ENCODE measurements around the gene DOCK1.

The DOCK1 gene

DNA sequence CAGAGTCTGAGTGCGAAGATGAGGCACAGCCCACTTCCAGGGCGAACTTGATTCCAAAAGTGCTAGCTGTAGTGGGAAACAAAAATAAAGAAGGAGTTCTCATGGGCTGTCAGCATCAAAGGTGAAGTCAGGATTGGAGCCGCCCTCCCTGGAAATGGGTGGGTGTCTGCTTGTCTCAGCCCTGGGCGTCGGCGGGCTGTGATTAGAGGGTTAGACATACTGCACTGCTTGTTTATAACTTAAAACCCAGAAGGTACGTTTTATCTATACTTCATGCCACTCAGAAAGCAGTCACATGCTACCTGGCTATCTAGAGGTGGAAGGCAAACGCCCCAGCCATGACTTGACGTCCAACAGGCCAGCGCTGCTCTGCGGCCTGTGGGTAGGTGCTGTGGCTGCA lies 535.1 kb downstream of the DOCK1 start:
- Mint-ChIP-seq H3K9me3 (peaks cover 27% of the 10 kb centered on the region), H3K27ac (no peak overlapping the region), H3K27me3 (ENCODE audit: low read depth, poor library complexity) (peaks cover 6% of the 10 kb centered on the region), H3K4me1 (peaks cover 46% of the 10 kb centered on the region), H3K4me3 (no peak overlapping the region), H3K36me3 (ENCODE audit: low read depth) (peaks cover 72% of the 10 kb centered on the region)
- no peak for DNase-seq
- TF ChIP-seq, protein P1, sequence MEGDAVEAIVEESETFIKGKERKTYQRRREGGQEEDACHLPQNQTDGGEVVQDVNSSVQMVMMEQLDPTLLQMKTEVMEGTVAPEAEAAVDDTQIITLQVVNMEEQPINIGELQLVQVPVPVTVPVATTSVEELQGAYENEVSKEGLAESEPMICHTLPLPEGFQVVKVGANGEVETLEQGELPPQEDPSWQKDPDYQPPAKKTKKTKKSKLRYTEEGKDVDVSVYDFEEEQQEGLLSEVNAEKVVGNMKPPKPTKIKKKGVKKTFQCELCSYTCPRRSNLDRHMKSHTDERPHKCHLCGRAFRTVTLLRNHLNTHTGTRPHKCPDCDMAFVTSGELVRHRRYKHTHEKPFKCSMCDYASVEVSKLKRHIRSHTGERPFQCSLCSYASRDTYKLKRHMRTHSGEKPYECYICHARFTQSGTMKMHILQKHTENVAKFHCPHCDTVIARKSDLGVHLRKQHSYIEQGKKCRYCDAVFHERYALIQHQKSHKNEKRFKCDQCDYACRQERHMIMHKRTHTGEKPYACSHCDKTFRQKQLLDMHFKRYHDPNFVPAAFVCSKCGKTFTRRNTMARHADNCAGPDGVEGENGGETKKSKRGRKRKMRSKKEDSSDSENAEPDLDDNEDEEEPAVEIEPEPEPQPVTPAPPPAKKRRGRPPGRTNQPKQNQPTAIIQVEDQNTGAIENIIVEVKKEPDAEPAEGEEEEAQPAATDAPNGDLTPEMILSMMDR (IDR thresholded peaks at IDR 0.05), result no peak

DNA sequence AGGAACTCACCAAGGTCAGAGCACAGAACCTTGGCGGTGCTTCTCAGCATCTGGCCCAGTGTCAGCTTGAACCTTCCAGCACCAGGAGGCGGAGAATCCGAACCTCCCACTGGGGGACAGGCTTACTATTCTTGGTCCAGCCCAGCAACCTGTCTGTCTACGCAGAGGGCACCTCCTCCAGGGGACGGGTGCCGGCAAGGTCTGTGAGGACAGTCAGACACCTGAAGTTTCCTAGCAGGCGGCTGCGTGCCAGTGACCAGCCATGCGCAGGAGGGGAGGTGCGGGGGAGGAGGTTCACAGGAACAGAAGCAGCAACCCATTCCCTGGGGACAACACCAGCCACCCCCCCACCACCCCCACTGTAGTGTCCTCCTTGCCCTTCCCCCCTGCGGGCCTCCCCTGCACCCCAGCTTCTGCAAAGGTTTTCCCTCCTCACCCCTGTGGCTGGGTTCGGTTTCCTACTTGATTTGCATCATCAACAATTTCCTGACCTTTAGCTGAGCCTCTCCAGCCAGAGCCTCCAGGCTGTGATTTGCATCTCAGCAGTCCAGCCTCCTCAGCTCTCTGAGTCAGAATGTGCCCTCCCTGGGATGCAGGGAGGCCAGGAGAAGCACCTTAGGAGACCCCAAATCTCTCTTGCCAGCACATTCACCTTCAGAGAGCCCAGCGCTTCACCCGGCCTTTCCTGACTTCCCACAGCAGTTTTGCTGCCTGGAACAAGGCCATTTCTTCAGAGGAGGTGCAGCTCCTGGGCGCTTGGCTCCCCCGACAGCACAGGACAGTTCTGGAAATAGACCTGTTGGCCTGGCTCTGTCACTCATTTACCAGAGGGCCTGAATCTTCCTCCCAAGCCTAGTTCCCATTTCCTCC lies 536.4 kb downstream of the DOCK1 start:
- TF ChIP-seq, protein P1 (IDR thresholded peaks at IDR 0.05), result no peak
- Mint-ChIP-seq H3K27me3 (ENCODE audit: low read depth, poor library complexity) (peaks cover 6% of the 10 kb centered on the region), H3K27ac (no peak overlapping the region), H3K4me3 (peak overlapping the region; percentile 15), H3K4me1 (peaks cover 42% of the 10 kb centered on the region), H3K36me3 (ENCODE audit: low read depth) (peaks cover 82% of the 10 kb centered on the region), H3K9me3 (peaks cover 27% of the 10 kb centered on the region)
- DNase-seq, result peak; percentile 58

DNA sequence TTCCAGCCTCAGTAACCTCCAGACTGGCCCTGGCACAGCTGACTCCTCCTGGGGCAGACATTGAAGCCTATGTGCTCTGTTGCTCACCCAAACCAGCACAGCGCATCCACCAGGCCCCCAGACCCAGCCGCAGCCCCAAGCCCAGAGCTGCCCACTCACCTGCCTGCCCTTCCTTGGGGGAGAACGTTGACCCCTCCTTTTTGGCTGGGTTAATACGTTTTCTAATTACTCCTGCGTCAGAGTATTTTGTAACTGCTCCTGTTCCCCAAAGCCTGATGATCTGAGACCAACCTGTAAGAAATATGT lies 536.9 kb downstream of the DOCK1 start:
- Mint-ChIP-seq H3K36me3 (ENCODE audit: low read depth) (peaks cover 83% of the 10 kb centered on the region), H3K4me3 (no peak overlapping the region)

DNA sequence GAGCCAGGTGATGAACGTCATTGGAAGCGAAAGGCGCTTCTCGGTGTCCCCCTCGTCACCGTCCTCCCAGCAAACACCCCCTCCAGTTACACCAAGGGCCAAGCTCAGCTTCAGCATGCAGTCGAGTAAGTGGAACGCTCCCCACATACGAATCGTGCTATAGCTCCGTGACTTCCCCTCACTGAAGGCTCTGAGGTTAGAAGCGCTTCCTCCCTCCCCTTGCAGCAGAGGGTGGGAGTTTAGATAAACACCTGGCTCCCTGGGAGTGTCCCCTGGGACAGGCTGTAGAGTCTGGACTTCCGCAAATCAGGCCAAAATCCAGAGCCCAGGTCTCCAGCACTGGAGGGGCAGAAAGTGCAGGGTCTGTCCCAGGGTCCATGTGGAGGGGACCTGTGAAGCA lies 538.9 kb downstream of the DOCK1 start:
- Mint-ChIP-seq H3K36me3 (ENCODE audit: low read depth) (peaks cover 81% of the 10 kb centered on the region), H3K4me3 (no peak overlapping the region), H3K27ac (no peak overlapping the region), H3K4me1 (peaks cover 41% of the 10 kb centered on the region), H3K9me3 (peaks cover 27% of the 10 kb centered on the region), H3K27me3 (ENCODE audit: low read depth, poor library complexity) (peaks cover 6% of the 10 kb centered on the region)
- no peak for DNase-seq
- TF ChIP-seq, protein P1 (IDR thresholded peaks at IDR 0.05), result no peak

More for the DNA sequence above, 536.9 kb downstream of the DOCK1 start:
- no peak for DNase-seq
- TF ChIP-seq, protein P1 (IDR thresholded peaks at IDR 0.05), result no peak
- Mint-ChIP-seq H3K27ac (no peak overlapping the region), H3K9me3 (peaks cover 27% of the 10 kb centered on the region), H3K4me1 (peaks cover 46% of the 10 kb centered on the region), H3K27me3 (ENCODE audit: low read depth, poor library complexity) (peaks cover 6% of the 10 kb centered on the region)

DNA sequence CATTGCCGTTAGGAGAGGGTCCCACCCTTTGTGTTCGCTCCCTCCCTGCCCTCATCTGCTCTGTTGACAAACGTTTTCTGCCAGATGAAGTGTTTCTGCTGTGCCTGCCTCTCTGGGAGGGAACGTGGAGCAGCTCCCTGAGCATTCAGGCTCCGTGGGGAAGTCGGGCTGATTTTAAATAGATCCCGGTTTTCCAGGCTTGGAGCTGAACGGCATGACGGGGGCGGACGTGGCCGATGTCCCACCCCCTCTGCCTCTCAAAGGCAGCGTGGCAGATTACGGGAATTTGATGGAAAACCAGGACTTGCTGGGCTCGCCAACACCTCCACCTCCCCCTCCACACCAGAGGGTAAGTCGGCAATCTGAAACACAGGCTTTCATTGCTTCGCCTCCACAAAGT lies 542.0 kb downstream of the DOCK1 start:
- Mint-ChIP-seq H3K4me3 (no peak overlapping the region), H3K4me1 (peaks cover 27% of the 10 kb centered on the region), H3K27me3 (ENCODE audit: low read depth, poor library complexity) (peaks cover 6% of the 10 kb centered on the region), H3K27ac (no peak overlapping the region), H3K9me3 (peaks cover 23% of the 10 kb centered on the region), H3K36me3 (ENCODE audit: low read depth) (peaks cover 77% of the 10 kb centered on the region)
- TF ChIP-seq, protein P1 (IDR thresholded peaks at IDR 0.05), result no peak
- DNase-seq, result no peak

DNA sequence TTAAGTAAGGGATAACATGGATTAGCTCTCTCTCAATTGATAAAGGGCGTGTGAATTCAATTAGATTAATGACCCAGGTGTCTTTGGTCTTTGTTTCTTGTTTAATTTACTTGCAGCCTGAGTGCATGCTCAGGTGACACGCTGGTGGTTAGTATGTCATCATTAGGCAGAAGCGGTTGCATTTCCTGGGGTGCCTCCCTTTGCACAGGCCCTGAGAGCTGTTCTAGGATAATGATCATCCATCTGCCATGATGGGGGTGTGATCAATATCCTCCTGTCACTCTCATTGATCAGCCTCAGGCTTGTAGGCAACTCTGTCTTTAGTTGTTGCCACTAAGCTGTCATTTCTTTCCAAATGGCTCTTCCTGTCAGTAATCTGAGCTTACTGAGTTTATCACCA lies 544.3 kb downstream of the DOCK1 start:
- peaks cover 9% of the 10 kb centered on the region for H3K4me1 Mint-ChIP-seq
- DNase-seq, result no peak
- no peaks in the 10 kb centered on the region for H3K27me3 Mint-ChIP-seq (ENCODE audit: low read depth, poor library complexity)
- no peak overlapping the region for H3K27ac Mint-ChIP-seq
- no peak overlapping the region for H3K4me3 Mint-ChIP-seq
- H3K9me3 Mint-ChIP-seq, result peaks cover 4% of the 10 kb centered on the region
- peaks cover 54% of the 10 kb centered on the region for H3K36me3 Mint-ChIP-seq (ENCODE audit: low read depth)
- TF ChIP-seq, protein P1 (IDR thresholded peaks at IDR 0.05), result no peak

All from nephron progenitor cell (in vitro differentiated cells).